GM10248 (cell line): ENCODE measurements around the gene ARHGEF19.
"Not testable (repeated sequence)": the region's sequence is repeated elsewhere in the genome, so short reads cannot be mapped to it uniquely, and the experiment has no call there.

ENCODE experiments used
- CTCF ChIA-PET: fragments of 300-600 bp; sonication (Branson Sonifier 250); formaldehyde crosslinking; extraction: SDS; loops from one replicate; lab custom pipeline; 2021; ENCODE audit warnings: antibody characterized with exemption; lab: Yijun Ruan, JAX
- POLR2A ChIA-PET: fragments of 350-650 bp; sonication (Branson Sonifier 250); formaldehyde crosslinking; extraction: SDS; loops from one replicate; lab custom pipeline; 2020; ENCODE audit warnings: antibody characterized with exemption; lab: Yijun Ruan, JAX
- DNase-seq: peaks from one replicate; pipeline ENCODE4 v3.0.0; 2012; ENCODE audit errors: extremely low spot score
- CTCF ChIP-seq: IDR thresholded peaks from 2 replicates; pipeline ENCODE4 v1.5.1; 2012; ENCODE audit warnings: mild to moderate bottlenecking, low read depth; ENCODE audit errors: extremely low read depth, missing control alignments, control extremely low read depth

Gene ARHGEF19

GRCh38 chr1:16249596-16250241, 37.3 kb upstream of the ARHGEF19 start:
- no peak for DNase-seq
- POLR2A ChIA-PET: no interaction called here
- CTCF ChIA-PET: interaction anchor here (8.7 kb wide), 1 partner anchor 169 kb away, joined by 70 read pairs; no protein-coding TSS in a partner anchor

GRCh38 chr1:16248603-16249516, 36.4 kb upstream of the ARHGEF19 start:
- TF ChIP-seq CTCF: no peak
- DNase-seq: peak; percentile 72
- POLR2A ChIA-PET: no interaction called here
- CTCF ChIA-PET: interaction anchor here (1.2 to 8.7 kb wide), 4 partner anchors 10 to 168 kb away, joined by 4 to 70 read pairs (median 8); partner anchors contain the start of gene CPLANE2

More at GRCh38 chr1:16249596-16250241, 37.3 kb upstream of the ARHGEF19 start:
- no peak for TF ChIP-seq CTCF

GRCh38 chr1:16248007-16248436, 35.6 kb upstream of the ARHGEF19 start:
- POLR2A ChIA-PET: interaction anchor here (0.6 kb wide), 1 partner anchor 472 kb away, joined by 11 read pairs; no protein-coding TSS in a partner anchor
- DNase-seq: no peak
- no peak for TF ChIP-seq CTCF
- CTCF ChIA-PET: interaction anchor here (0.8 to 8.7 kb wide), 5 partner anchors 11 to 167 kb away, joined by 3 to 70 read pairs (median 6); partner anchors contain the start of gene CPLANE2

- ChIA-PET POLR2A (interaction anchor here (0.6 kb wide), 1 partner anchor 471 kb away, joined by 11 read pairs; no protein-coding TSS in a partner anchor), CTCF (interaction anchor here (0.8 to 8.7 kb wide), 5 partner anchors 10 to 166 kb away, joined by 3 to 70 read pairs (median 6); partner anchors contain the start of gene CPLANE2)
- TF ChIP-seq CTCF: no peak
- no peak for DNase-seq
Measured at GRCh38 chr1:16247441-16247840, 35.0 kb upstream of the ARHGEF19 start.

GRCh38 chr1:16246961-16247360, 34.5 kb upstream of the ARHGEF19 start:
- no peak for TF ChIP-seq CTCF
- ChIA-PET POLR2A (no interaction called here), CTCF (interaction anchor here (2.2 to 8.7 kb wide), 2 partner anchors 10 to 166 kb away, joined by 9 to 70 read pairs; partner anchors contain the start of gene CPLANE2)
- no peak for DNase-seq

GRCh38 chr1:16246239-16246638, 33.8 kb upstream of the ARHGEF19 start:
- CTCF ChIA-PET: interaction anchor here (1.1 to 8.7 kb wide), 3 partner anchors 11 to 165 kb away, joined by 5 to 70 read pairs (median 24); partner anchors contain the start of gene CPLANE2
- POLR2A ChIA-PET, DNase-seq: not testable (repeated sequence)
